GM19467 (cell line): ENCODE data around the gene TIE1.

Experiments used
- ATAC-seq: cut with Tn5 transposase; IDR thresholded peaks from one replicate; pipeline ENCODE4 v1.9.1; 2021; ENCODE audit warnings: mild to moderate bottlenecking, moderate library complexity; ENCODE audit not compliant: unreplicated experiment

TIE1 gene

DNA sequence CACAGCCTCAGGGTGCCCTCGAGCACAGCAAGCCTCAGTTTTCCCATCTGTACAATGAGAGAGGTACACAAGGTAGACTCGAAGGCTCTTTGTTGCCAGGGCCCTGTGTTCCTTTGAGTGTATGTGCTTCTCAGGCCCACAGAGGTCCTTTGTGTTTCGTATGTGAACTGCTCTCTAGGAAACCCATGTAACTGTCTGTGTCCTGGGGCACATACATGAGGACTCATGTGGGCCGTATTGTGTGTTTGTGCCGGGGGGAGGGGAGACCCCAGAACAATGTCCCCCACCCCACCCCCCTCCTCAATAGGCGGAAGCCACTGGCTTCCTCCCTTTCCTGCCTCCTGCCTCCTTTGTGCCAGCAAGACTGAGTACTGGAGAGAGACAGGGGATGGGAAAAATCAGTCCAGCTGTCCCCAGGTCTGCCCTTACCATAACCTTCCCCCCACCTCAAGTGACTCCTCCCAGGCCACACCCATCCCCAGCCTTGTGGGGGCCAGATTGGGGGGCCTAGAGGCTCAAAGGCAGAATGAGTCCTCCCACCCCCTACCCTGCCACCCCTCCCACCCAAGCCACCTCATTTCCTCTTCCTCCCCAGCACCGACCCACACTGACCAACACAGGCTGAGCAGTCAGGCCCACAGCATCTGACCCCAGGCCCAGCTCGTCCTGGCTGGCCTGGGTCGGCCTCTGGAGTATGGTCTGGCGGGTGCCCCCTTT, at the start of gene TIE1:
TSS of gene TIE1 (plus strand) at position 605 of the 717 bp plus-strand sequence. CDS start at position 695, 90 bp downstream.
- ATAC-seq, result no peak

DNA sequence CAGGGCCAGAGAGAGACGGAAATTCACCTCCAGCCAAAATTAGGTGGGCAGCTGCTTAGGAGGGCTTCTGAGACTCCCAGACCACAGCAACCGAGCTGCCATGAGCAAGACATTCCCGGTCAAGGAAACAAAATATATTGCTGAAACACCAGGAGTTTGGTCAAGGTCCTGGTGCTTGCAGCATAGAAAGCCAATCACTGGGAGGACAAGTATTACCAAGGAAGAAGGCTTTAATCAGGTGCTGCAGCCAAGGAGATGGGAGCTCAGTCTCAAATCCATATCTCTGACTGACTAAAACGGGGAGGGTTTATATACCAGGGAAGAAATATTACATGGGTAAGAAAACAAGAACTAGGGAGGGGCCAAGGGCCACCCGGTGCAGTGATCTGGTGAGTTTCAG, 49.8 kb upstream of the TIE1 start:
- ATAC-seq, result no peak

DNA sequence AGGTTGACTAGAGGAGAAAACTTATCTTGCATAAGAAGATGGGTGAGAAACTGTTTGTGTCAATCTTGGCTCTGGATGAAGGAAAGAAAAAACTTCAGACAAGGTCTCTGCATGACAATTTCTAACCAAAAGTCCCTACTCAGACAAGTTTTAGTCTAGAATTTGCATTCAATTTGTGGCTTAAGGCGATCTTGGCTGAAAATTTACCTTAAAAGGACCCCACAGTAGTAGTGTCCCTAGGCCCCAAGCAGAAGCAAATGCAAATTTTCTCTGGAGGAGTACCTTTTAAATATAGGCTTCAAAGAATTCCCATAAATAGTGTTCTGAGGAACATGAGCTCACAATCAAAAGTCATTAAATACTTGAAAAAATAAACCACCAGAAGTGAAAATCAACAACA, 48.6 kb upstream of the TIE1 start:
- ATAC-seq, result no peak

DNA sequence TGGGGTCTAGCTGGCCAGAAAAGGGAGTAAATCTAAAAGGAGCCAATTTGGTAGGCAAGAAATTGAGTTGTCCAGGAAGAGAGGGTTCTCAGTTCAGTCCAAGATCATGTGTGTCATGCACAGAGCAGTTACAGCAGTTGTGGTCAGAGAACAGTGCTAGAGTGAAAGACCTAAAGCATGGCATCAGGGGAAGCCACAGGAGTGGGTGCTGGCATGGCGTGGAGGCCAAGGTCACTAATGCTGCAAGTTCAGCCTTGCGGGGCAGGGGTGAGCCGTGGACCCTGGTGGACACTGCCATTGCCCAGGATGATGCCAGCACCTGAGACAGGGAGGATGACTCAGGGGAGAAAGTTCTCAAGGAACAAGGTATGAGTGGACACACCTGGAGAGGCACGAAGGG, 47.6 kb upstream of the TIE1 start:
- no peak for ATAC-seq

DNA sequence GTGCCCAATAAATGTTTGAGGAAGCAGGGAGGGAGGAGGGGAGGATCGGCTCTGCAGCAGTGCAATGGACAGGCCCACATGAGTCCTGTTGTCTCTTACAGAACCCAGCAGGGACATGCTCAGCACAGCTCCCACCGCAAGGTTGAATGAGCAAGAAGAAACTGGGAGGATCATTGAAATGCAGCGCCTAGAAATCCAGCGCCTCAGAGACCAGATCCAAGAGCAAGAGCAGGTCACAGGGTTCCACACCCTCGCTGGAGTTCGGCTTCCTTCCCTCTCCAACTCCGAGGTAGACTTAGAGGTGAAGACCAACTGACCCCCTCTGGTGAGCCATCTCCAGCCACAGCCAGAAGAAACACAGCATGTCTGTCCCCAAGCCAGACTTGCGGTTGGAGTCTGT, 46.9 kb upstream of the TIE1 start:
- no peak for ATAC-seq

DNA sequence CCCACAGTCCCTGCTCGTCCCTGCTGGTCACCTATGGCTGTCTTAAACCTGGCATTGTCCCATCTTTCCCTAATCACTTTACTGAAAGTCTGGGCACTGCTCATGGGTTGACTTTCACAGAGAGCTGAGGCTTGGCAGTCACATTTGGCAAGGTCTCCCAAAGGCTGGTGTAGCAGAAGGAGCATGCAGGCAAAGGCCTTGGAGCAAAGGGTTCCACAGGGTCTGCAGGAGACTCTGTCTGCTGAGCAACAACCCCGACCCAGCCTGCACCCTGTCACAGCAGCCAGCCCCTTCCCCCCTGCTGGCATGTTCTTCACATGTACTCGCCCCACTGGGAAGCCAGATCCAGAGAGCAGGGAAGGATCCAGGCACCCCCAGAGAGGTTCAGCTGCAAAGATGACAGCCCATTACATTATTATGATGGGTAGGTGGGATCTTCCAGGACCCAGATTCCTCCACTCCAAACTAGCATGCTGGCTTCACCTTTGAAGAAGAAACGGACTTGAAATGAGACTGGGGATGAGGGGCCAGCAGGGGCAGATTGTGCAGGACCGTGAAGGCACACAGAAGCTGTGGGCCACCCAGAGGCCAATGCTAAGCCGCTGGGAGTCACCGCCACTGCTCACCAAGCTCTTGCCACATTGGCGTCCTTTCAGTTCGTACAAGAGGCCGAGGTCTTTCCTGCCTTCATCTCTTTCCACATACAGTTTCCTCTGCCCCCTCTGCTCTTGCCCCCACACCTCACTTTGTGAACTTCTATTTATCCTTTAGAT, 45.2 kb upstream of the TIE1 start:
- no peak for ATAC-seq

DNA sequence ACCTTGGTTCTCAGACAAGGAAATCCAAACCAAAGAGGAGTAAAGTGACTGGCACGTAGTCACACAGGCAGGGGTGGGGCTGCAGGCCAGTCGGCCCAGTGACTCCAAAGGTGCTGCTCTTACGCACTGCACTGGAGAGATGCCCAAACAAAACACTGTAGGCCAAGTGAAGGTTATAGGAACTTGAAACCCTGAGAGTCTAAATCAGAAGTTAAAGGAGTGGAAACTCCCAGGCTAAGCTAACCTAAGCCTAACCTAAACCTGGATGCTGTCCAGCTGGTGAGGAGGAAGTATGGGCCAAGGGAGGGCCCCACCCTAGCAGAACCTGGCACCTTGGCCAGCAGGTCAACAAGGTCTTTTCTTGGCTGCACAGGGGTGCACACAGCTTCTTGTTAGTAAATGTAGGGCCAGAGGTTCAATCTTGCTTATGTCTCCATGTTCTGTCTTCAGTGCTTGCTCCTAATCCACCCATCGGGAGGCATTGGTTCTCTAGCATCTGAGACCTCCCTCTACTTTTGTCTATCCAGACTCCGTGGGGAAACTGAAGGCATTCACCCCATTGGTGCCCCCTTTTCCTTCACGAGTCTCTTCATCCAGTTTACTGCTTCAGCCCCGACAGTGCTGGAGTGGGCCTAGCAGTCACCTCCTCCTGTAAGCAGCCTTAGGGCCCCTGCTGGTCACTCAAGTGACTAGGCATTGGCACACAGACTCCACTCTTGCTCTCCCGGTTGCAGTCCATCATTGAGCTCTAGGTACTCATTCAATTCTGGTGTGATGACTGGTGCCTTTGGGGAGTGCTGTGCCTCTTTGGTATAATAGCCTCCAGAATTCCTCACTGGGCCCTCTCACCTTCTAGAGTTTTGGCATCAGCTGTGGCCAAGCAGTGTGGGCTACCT, 43.9 kb upstream of the TIE1 start:
- ATAC-seq, result no peak

DNA sequence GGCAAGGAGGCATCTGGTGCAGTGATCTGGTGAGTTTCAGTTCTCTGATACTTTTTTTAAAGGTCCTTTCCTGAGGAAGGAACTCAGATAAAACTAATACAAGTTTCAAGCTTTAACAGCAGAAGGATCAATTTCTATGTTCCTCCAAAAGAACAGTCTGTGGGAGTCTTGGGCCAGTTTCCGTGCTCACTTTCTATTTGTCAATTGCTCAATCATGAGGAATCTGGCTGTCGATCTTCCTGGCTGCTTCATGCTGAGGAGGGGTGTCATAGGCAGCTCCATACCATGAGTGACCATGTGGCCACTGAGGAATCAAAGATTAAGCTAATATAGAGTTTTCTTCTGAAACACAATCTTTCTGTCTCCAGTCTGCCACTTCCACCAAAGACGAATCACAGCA, 42.4 kb upstream of the TIE1 start:
- no peak for ATAC-seq

DNA sequence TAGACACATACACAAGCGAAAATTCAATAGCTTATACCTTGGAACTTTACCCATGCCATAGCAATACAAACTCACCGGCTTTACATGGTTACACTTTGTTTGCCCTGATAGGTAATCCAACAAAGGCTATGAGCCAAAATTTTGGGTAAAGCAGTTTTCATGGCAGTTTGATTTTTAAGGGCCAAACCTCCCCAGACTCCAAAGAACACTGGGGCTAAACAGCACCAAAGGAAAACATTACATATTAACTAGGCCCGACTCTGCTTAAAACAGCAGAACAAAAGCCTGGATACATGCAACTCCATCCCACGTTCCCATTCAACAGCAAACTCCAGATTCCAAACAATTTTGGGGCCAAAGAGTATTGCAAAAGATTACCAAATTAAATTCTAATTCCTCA, 35.4 kb upstream of the TIE1 start:
- no peak for ATAC-seq

DNA sequence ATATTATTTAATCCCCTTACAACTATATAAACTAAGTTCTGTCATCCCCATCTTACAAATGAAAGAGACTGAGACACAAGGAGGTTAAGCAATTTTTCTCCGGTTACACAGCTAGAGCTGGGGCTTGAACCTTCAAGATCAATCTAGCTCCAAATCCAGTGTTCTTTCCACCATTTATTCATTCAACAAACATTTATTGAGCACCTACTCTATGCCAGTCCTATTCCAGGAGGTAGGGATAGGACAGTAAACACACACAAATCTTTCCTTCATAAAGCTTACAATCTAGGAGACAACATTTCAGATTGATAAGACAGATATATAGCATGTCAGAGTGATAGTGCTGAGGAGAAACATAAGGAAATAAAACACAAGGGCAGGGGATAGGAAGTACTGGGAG, 33.9 kb upstream of the TIE1 start:
- ATAC-seq, result no peak

DNA sequence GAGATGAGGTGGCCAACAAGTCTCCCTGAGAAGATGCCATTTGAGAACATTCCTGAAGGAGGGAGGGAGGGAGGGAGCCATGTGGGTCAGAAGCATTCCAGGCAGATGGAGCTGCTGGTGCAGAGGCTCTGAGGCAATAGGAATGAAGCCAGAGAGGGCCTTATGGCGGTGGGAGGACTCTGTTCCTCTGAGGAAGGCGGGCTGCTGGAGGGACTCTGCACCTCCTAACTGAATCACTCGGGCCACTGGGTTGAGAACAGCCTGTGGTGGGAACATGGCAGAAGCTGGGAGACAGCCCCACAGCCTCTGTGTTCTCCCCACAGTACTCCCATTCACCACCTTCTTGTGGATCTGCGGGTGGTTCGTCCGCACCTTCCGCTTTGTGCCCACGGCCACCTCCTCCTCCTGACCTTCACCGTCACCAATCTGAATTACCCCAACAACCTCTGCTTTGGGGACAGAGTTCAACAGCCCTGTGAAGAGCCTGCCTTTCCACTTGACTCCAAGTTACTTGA, 33.4 kb upstream of the TIE1 start:
- no peak for ATAC-seq

DNA sequence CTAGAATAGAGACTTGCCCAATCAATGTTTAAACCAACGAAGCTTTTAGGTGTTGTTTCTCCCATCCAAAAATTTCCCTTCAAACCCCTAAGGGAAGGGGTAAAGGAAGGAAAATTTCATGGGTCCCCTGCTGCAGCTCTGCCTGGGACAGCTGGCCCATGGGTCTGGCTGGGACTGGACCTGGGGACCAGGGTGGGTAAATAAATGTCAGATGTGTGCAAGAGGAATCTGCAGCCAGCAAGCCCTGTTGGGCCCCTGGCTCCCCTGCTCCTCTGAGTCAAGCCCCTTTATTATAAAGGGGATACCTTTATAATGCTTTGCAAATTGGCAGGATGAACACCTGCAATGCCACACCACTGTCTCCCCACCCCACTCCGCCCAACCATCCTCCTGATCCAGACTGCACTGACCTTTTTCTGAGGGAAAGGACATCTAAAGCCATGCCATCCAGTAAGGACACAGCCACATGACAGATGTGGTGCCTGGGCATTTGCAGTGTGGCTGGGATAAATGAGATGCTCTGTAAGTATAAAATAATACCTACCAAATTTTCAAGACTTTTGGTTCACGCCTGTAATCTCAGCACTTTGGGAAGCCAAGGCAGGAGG, 32.9 kb upstream of the TIE1 start:
- ATAC-seq, result no peak

DNA sequence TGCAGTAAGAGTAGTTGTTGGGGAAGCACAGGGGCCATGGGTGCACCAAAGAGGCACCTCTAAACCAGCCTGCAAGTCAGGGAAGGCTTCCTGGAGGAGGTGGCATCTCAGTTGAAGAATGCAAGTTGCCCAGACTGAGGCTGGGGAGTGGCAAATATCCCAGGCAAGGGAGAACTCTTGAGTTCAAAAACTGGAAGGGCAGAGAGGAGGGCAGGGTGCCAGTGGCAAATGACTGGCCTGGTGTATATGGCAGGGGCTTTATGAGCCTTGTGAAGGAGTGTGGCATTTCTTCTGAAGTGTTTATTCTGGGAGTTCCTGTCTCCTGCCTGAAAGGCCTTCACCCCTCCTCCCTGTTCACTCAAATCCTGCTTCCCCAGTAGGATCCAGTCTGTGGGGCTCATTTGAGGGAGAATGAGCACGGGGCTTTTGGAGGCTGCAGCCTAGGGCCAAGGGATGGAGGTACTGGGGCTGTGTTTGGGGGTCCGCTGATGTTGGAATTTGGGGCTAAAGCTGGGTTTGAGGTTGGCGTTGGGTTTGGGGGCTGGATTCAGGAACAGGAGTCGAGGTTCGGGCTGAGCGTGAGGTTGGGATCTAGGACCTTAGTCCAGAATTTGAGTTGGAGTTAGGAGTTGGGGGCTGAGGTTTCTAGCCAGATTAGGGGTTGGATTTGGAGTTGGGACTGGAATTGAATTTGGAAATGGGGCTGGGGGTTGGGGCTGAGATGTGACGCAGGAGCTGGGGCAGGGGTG, 31.0 kb upstream of the TIE1 start, which contains the start of gene TMEM125:
TSS of gene TMEM125 (plus strand) at position 357 of the 749 bp plus-strand sequence. CDS start 2,740 bp downstream, outside the sequence.
- no peak for ATAC-seq

DNA sequence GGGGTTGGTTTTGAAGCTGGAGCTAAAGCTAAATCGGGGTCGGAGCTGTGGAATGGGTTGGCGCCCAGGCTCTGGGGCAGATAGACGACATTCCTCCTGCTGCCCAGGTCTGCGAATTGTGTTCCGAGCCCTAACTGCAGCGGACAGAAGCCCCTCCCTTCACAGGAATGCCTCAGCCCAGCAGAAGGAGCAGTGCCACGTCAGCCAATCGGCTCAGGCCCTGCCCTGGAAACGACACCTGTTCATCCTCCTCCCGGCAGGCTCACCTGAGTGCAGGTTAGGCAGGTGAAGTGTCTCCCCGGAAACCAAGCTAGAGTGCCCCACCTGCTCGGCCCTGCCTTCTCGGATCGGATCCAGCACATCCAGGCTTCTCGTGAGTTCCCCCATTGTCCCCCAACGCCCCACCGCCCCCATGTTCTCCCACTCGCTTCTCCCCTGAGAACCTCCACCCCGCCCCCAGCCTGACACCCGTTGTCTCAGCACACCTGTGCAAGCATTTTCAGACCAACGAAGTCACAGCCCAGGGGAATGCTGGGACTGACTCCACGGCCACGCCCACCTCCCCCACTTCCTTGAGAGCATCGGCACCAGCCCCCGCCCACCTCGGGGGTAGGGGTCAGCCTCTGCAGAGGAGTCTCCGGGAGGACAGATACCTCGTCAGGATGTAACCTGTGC, 30.2 kb upstream of the TIE1 start:
- ATAC-seq, result no peak

DNA sequence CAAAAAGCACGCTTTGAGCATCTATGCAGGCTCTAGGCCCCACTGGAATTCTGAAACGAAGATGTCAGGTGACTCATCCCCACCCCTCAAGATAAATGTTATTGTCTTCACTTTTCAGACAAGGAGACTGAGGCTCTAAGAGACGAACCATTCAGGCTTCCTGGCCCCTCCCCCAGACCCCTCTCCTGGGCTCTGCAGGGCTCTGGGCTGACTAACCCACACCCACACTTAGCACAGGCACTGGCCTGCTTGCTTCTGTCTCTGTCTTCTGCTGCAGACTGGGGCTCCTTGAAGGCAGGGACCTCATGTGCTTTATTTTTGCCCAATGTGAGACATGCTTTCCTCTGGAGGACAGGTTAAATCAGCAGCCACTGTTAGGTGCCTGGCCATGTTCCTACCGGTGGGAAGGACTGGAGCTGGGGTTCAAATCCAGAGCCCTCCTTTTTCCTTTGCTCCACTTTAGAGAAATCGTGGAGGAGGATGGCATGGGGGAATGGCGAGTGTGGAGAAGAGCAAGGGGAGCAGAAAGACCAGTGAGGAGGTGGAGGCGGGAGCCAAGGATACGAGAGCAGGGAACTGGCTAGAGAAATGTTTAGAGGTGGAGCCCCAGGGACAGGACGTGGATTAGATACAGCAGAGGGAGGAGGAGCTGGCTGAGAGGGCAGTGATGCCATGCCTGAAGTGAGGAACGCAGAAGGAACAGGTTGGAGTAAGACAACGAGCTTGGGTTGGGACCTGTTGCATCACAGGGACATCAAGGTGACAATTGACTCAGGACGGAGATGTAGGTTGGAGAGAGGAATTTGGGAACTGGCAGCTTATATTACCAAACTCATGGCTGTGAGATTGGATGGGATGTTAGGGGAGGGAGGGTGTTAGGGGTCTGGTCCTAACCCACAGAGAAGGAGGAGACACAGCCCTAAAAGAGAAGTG, 29.3 kb upstream of the TIE1 start:
- ATAC-seq, result no peak

DNA sequence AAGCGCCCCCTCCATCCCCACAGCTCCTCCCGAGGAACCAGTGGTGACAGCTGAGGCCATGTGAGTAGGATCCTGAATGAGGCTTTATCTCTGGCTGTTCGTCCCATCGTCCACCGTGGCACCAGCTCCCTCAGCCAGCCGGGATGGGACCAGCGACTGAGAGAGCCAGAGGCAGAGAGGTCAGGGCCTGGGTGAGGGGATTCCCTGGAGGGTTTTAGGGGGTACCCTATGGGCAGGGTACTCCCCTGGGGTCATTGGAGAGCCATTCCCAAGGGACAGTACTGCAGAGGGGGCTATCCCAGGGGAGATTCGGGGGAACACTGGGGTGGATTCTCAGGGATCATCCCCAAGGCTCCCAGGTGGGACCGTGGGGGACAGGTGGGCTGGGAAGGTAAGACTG, 28.6 kb upstream of the TIE1 start:
- no peak for ATAC-seq

DNA sequence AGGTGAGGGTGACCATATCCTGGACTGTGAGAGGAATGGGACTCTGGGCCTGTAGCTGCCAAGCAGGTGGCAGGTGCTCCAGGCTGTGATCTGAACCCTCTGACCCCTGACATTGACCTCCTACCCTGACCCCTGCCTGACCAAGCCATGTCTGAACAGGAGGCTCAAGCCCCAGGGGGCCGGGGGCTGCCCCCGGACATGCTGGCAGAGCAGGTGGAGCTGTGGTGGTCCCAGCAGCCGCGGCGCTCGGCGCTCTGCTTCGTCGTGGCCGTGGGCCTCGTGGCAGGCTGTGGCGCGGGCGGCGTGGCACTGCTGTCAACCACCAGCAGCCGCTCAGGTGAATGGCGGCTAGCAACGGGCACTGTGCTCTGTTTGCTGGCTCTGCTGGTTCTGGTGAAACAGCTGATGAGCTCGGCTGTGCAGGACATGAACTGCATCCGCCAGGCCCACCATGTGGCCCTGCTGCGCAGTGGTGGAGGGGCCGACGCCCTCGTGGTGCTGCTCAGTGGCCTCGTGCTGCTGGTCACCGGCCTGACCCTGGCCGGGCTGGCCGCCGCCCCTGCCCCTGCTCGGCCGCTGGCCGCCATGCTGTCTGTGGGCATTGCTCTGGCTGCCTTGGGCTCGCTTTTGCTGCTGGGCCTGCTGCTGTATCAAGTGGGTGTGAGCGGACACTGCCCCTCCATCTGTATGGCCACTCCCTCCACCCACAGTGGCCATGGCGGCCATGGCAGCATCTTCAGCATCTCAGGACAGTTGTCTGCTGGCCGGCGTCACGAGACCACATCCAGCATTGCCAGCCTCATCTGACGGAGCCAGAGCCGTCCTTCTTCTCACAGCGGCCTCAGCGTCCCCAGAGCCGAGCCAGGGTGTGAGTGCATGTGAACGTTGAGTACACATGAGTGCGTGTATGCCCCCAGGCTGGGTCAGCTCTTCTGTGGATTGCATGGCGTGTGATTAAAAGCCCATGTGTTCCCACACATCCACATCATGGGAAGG, 27.9 kb upstream of the TIE1 start:
- no peak for ATAC-seq
